PFSK-1 (cell line): ENCODE results near the gene KBTBD8.

Experiments
- FOXP2 ChIP-seq: optimal IDR thresholded peaks from 2 replicates; pipeline ENCODE3; 2011; ENCODE audit warnings: borderline replicate concordance, control low read depth, inconsistent platforms; ENCODE audit not compliant: insufficient read depth; ENCODE audit errors: extremely low read length, extremely low read depth
- POLR2AphosphoS5 ChIP-seq: IDR thresholded peaks from 2 replicates; pipeline ENCODE4 v1.6.1; 2012; ENCODE audit warnings: low read depth, mild to moderate bottlenecking, control low read depth, low read length, moderate library complexity
- SIN3A ChIP-seq: IDR thresholded peaks from 2 replicates; pipeline ENCODE4 v1.6.1; 2012; ENCODE audit warnings: mild to moderate bottlenecking, low read length, moderate library complexity, borderline replicate concordance; ENCODE audit not compliant: insufficient read depth
- TAF1 ChIP-seq: IDR thresholded peaks from 2 replicates; pipeline ENCODE4 v1.6.1; 2012; ENCODE audit warnings: low read length, control low read depth, borderline replicate concordance; ENCODE audit not compliant: insufficient read depth
- TF ChIP-seq, protein P1 (sequence below), 2 experiments: IDR thresholded peaks; 2 replicates each; pipeline versions ENCODE4 v1.6.1 to v1.8.0; 2011 to 2012; ENCODE audit warnings: low read depth in 2 of 2, low read length in 2 of 2, control low read depth in 1 of 2, inconsistent platforms in 1 of 2, mild to moderate bottlenecking in 1 of 2, moderate library complexity in 1 of 2; ENCODE audit not compliant: insufficient read depth in 1 of 2

DNA sequence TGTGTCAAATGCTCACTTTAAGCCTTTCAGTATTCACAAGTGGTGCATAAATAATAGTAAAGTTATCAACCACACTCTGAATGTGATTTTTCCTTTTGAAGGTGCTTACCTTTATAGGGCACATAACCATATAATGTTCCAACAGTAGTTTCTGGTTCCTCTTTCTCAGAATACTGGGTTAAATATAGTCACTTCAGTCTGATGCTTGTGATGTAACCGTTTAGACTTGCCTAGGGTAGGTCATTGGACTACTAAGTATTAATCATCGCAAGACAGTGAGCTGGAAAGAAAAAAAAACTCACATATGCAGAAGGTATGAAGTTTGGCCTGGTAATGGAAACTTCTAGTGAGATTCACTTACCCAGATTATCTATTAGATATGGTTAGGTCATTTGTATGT lies 1.9 kb downstream of the KBTBD8 start:
- TF ChIP-seq TAF1 (no peak), POLR2AphosphoS5 (no peak), SIN3A (no peak), FOXP2 (no peak)
- TF ChIP-seq, protein P1, sequence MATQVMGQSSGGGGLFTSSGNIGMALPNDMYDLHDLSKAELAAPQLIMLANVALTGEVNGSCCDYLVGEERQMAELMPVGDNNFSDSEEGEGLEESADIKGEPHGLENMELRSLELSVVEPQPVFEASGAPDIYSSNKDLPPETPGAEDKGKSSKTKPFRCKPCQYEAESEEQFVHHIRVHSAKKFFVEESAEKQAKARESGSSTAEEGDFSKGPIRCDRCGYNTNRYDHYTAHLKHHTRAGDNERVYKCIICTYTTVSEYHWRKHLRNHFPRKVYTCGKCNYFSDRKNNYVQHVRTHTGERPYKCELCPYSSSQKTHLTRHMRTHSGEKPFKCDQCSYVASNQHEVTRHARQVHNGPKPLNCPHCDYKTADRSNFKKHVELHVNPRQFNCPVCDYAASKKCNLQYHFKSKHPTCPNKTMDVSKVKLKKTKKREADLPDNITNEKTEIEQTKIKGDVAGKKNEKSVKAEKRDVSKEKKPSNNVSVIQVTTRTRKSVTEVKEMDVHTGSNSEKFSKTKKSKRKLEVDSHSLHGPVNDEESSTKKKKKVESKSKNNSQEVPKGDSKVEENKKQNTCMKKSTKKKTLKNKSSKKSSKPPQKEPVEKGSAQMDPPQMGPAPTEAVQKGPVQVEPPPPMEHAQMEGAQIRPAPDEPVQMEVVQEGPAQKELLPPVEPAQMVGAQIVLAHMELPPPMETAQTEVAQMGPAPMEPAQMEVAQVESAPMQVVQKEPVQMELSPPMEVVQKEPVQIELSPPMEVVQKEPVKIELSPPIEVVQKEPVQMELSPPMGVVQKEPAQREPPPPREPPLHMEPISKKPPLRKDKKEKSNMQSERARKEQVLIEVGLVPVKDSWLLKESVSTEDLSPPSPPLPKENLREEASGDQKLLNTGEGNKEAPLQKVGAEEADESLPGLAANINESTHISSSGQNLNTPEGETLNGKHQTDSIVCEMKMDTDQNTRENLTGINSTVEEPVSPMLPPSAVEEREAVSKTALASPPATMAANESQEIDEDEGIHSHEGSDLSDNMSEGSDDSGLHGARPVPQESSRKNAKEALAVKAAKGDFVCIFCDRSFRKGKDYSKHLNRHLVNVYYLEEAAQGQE (IDR thresholded peaks at IDR 0.05; ENCODE audit: insufficient read depth in 1 of 2, low read depth in 2 of 2, low read length in 2 of 2), result no peak
